GM10266 (cell line): Measurements from ENCODE around the gene EPHA6.

ENCODE experiments used
- DNase-seq: peaks from one replicate; pipeline ENCODE4 v3.0.0; 2012; ENCODE audit errors: extremely low spot score
- CTCF ChIP-seq: IDR thresholded peaks from 2 replicates; pipeline ENCODE4 v1.5.1; 2012; ENCODE audit warnings: mild to moderate bottlenecking, low read depth; ENCODE audit not compliant: control insufficient read depth, insufficient read depth; ENCODE audit errors: missing control alignments

The EPHA6 gene

GRCh38 chr3:97763586-97764406 is 949.4 kb downstream of the EPHA6 start:
- no peak for TF ChIP-seq CTCF
- DNase-seq, result no peak

- DNase-seq, result peak; percentile 69
- TF ChIP-seq CTCF, result peak; percentile 6
These were observed 950.2 kb downstream of the EPHA6 start, which contains the start of gene ARL6 for GRCh38 chr3:97764407-97765238. TSS of gene ARL6 (plus strand) at chr3:97764758. CDS start at chr3:97768108, 3,350 bp downstream.

- no peak for DNase-seq
- no peak for TF ChIP-seq CTCF
These were observed 950.9 kb downstream of the EPHA6 start for GRCh38 chr3:97765336-97765735.

GRCh38 chr3:97772926-97773325 is 958.5 kb downstream of the EPHA6 start:
- TF ChIP-seq CTCF, result no peak

GRCh38 chr3:97778152-97778551 is 963.8 kb downstream of the EPHA6 start:
- no peak for TF ChIP-seq CTCF
- DNase-seq, result no peak

More at GRCh38 chr3:97772926-97773325, 958.5 kb downstream of the EPHA6 start:
- no peak for DNase-seq

GRCh38 chr3:97793420-97794019 is 979.1 kb downstream of the EPHA6 start:
- peak; percentile 12 for DNase-seq

More at GRCh38 chr3:97793420-97794019, 979.1 kb downstream of the EPHA6 start:
- peak; percentile 76 for TF ChIP-seq CTCF
